HEK293 (cell line): ENCODE measurements around the gene NIBAN1.

Experiments
- GLIS1 ChIP-seq: fragments of 450-650 bp; formaldehyde crosslinking; IDR thresholded peaks from 2 replicates; pipeline ENCODE4 v1.5.1; 2016; ENCODE audit warnings: missing biosample characterization, missing genetic modification characterization
- OSR2 ChIP-seq: fragments of 450-650 bp; formaldehyde crosslinking; IDR thresholded peaks from 2 replicates; pipeline ENCODE4 v1.5.1; 2016; ENCODE audit warnings: missing biosample characterization, missing genetic modification characterization
- OVOL3 ChIP-seq: fragments of 450-650 bp; formaldehyde crosslinking; IDR thresholded peaks from 2 replicates; pipeline ENCODE4 v1.5.1; 2016; ENCODE audit warnings: missing biosample characterization, missing genetic modification characterization
- PRDM10 ChIP-seq: fragments of 450-650 bp; formaldehyde crosslinking; IDR thresholded peaks from 2 replicates; pipeline ENCODE4 v1.5.1; 2016; ENCODE audit warnings: missing biosample characterization, missing genetic modification characterization
- ZBTB26 ChIP-seq: fragments of 450-650 bp; formaldehyde crosslinking; optimal IDR thresholded peaks from 2 replicates; pipeline ENCODE3; 2016; ENCODE audit warnings: missing biosample characterization, mild to moderate bottlenecking, missing genetic modification characterization
- ZNF138 ChIP-seq: fragments of 450-650 bp; formaldehyde crosslinking; IDR thresholded peaks from 2 replicates; pipeline ENCODE4 v1.5.1; 2016; ENCODE audit warnings: missing biosample characterization, missing genetic modification characterization, borderline replicate concordance
- ZNF140 ChIP-seq: fragments of 450-650 bp; formaldehyde crosslinking; IDR thresholded peaks from 2 replicates; pipeline ENCODE4 v1.5.1; 2016; ENCODE audit warnings: missing biosample characterization, missing genetic modification characterization
- ZNF174 ChIP-seq: fragments of 450-650 bp; formaldehyde crosslinking; IDR thresholded peaks from 2 replicates; pipeline ENCODE4 v1.5.0; 2017; ENCODE audit warnings: missing biosample characterization, mild to moderate bottlenecking, missing genetic modification characterization
- ZNF184 ChIP-seq: fragments of 450-650 bp; IDR thresholded peaks from 2 replicates; pipeline ENCODE4 v1.5.1; 2018; ENCODE audit warnings: missing biosample characterization, mild to moderate bottlenecking, missing genetic modification characterization
- ZNF202 ChIP-seq: fragments of 450-650 bp; formaldehyde crosslinking; IDR thresholded peaks from 2 replicates; pipeline ENCODE4 v1.5.1; 2016; ENCODE audit warnings: missing biosample characterization, missing genetic modification characterization, borderline replicate concordance
- ZNF211 ChIP-seq: fragments of 450-650 bp; formaldehyde crosslinking; IDR thresholded peaks from 2 replicates; pipeline ENCODE4 v1.5.1; 2016; ENCODE audit warnings: low read depth, missing biosample characterization, missing genetic modification characterization
- ZNF248 ChIP-seq: fragments of 450-650 bp; formaldehyde crosslinking; IDR thresholded peaks from 2 replicates; pipeline ENCODE4 v1.5.1; 2017; ENCODE audit warnings: missing biosample characterization, missing genetic modification characterization
- ZNF302 ChIP-seq: fragments of 450-650 bp; formaldehyde crosslinking; IDR thresholded peaks from 2 replicates; pipeline ENCODE4 v1.5.1; 2016; ENCODE audit warnings: missing biosample characterization, missing genetic modification characterization, low read depth
- ZNF324 ChIP-seq: fragments of 450-650 bp; formaldehyde crosslinking; IDR thresholded peaks from 2 replicates; pipeline ENCODE4 v1.5.1; 2016; ENCODE audit warnings: missing biosample characterization, missing genetic modification characterization
- ZNF341 ChIP-seq: fragments of 450-650 bp; formaldehyde crosslinking; IDR thresholded peaks from 2 replicates; pipeline ENCODE4; 2016; ENCODE audit warnings: low read depth, missing biosample characterization, missing genetic modification characterization
- ZNF366 ChIP-seq: fragments of 450-650 bp; formaldehyde crosslinking; conservative IDR thresholded peaks from 2 replicates; pipeline ENCODE4 v1.5.1; 2016; ENCODE audit warnings: missing biosample characterization, missing genetic modification characterization
- ZNF426 ChIP-seq: fragments of 450-650 bp; formaldehyde crosslinking; IDR thresholded peaks from 2 replicates; pipeline ENCODE4 v1.5.1; 2017; ENCODE audit warnings: missing biosample characterization, missing genetic modification characterization, mild to moderate bottlenecking, inconsistent platforms, moderate library complexity
- ZNF510 ChIP-seq: fragments of 450-650 bp; formaldehyde crosslinking; IDR thresholded peaks from 2 replicates; pipeline ENCODE4 v1.5.1; 2018; ENCODE audit warnings: mild to moderate bottlenecking, missing genetic modification characterization, missing biosample characterization; ENCODE audit not compliant: insufficient replicate concordance
- ZNF514 ChIP-seq: fragments of 450-650 bp; formaldehyde crosslinking; IDR thresholded peaks from 2 replicates; pipeline ENCODE4 v1.5.1; 2016; ENCODE audit warnings: missing biosample characterization, missing genetic modification characterization
- ZNF529 ChIP-seq: fragments of 450-650 bp; formaldehyde crosslinking; IDR thresholded peaks from 2 replicates; pipeline ENCODE4 v1.5.1; 2017; ENCODE audit warnings: missing genetic modification characterization, missing biosample characterization; ENCODE audit not compliant: insufficient replicate concordance
- ZNF544 ChIP-seq: fragments of 450-650 bp; formaldehyde crosslinking; IDR thresholded peaks from 2 replicates; pipeline ENCODE4 v1.5.0; 2017; ENCODE audit warnings: missing biosample characterization, missing genetic modification characterization
- ZNF560 ChIP-seq: fragments of 450-650 bp; formaldehyde crosslinking; IDR thresholded peaks from 2 replicates; pipeline ENCODE4 v1.5.1; 2017; ENCODE audit warnings: missing biosample characterization, missing genetic modification characterization, borderline replicate concordance
- ZNF596 ChIP-seq: fragments of 450-650 bp; IDR thresholded peaks from 2 replicates; pipeline ENCODE4 v1.5.0; 2018; ENCODE audit warnings: missing biosample characterization, mild to moderate bottlenecking, missing genetic modification characterization, moderate library complexity
- ZNF623 ChIP-seq: fragments of 450-650 bp; formaldehyde crosslinking; IDR thresholded peaks from 2 replicates; pipeline ENCODE4 v1.5.1; 2016; ENCODE audit warnings: missing biosample characterization, missing genetic modification characterization
- ZNF670 ChIP-seq: fragments of 450-650 bp; formaldehyde crosslinking; IDR thresholded peaks from 2 replicates; pipeline ENCODE4 v1.5.1; 2016; ENCODE audit warnings: missing biosample characterization, missing genetic modification characterization, low read depth
- ZNF837 ChIP-seq: fragments of 450-650 bp; formaldehyde crosslinking; IDR thresholded peaks from 2 replicates; pipeline ENCODE4 v1.5.1; 2016; ENCODE audit warnings: missing biosample characterization, missing genetic modification characterization
- ZSCAN18 ChIP-seq: fragments of 450-650 bp; formaldehyde crosslinking; IDR thresholded peaks from 2 replicates; pipeline ENCODE4 v1.5.1; 2016; ENCODE audit warnings: missing biosample characterization, missing genetic modification characterization
- ZSCAN30 ChIP-seq: fragments of 450-650 bp; IDR thresholded peaks from 2 replicates; pipeline ENCODE4 v1.5.1; 2018; ENCODE audit warnings: missing biosample characterization, mild to moderate bottlenecking, missing genetic modification characterization, moderate library complexity
- TF ChIP-seq, protein P1 (sequence below): fragments of 450-650 bp; IDR thresholded peaks from 2 replicates; pipeline ENCODE4 v1.5.1; 2018; ENCODE audit warnings: missing biosample characterization, missing genetic modification characterization
- TF ChIP-seq, protein P2 (sequence below): fragments of 450-650 bp; formaldehyde crosslinking; IDR thresholded peaks from 2 replicates; pipeline ENCODE4 v1.5.1; 2017; ENCODE audit warnings: missing biosample characterization, missing genetic modification characterization

The NIBAN1 gene

DNA sequence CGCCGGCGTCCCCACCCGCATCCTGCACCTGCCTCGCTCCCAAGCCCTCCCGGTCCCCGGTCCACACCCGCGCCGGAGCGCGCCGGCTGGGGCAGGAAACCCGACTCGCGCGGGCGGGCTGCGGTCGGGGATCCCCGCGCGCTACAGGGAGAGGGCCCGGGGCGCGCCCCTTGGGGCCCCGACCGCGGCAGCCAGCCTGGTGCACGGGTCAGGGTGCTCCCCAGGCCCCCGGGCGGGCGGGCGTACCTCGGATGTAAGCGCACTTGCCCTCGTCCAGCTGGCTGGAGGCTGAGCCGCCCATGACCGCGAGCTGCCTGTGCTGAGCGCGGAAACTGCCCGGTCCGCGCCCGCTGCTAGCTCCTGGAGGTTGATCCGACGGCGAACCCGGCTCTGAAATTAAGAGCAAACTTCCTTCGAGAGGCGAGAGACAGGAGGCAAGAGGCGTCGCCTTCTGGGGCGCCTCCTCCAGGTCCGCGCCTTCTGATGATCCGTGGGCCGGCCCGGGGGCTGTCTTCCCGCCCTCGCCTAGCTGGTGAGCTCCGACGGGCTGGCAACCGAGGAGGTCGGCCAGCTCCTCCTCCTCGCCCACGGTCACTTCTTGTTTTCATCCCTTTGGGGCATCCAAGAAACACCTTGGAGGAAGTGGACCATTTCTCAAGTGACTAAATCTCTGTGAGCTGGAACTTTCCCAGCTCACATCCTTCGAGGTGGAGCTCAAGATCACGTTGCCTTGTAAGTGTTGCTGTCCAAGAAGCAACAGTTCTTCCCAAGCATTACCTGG, at the start of gene NIBAN1 (continued):
- peak; percentile 86 for TF ChIP-seq ZBTB26 (tag by site-specific recombination)
- TF ChIP-seq ZNF324 (tag by site-specific recombination): no peak
- TF ChIP-seq OVOL3 (tag by site-specific recombination): no peak
- TF ChIP-seq, protein P1, sequence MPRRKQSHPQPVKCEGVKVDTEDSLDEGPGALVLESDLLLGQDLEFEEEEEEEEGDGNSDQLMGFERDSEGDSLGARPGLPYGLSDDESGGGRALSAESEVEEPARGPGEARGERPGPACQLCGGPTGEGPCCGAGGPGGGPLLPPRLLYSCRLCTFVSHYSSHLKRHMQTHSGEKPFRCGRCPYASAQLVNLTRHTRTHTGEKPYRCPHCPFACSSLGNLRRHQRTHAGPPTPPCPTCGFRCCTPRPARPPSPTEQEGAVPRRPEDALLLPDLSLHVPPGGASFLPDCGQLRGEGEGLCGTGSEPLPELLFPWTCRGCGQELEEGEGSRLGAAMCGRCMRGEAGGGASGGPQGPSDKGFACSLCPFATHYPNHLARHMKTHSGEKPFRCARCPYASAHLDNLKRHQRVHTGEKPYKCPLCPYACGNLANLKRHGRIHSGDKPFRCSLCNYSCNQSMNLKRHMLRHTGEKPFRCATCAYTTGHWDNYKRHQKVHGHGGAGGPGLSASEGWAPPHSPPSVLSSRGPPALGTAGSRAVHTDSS (tag by site-specific recombination): no peak
- no peak for TF ChIP-seq ZNF514
- no peak for TF ChIP-seq ZNF426 (tag by site-specific recombination)
- TF ChIP-seq ZNF837 (tag by site-specific recombination): no peak
- TF ChIP-seq, protein P2, sequence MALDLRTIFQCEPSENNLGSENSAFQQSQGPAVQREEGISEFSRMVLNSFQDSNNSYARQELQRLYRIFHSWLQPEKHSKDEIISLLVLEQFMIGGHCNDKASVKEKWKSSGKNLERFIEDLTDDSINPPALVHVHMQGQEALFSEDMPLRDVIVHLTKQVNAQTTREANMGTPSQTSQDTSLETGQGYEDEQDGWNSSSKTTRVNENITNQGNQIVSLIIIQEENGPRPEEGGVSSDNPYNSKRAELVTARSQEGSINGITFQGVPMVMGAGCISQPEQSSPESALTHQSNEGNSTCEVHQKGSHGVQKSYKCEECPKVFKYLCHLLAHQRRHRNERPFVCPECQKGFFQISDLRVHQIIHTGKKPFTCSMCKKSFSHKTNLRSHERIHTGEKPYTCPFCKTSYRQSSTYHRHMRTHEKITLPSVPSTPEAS (tag by site-specific recombination): no peak
- no peak for TF ChIP-seq ZNF596 (tag by site-specific recombination)
- no peak for TF ChIP-seq ZNF529
- TF ChIP-seq OSR2 (tag by site-specific recombination): no peak
- TF ChIP-seq PRDM10 (tag by site-specific recombination): peak; percentile 51
- TF ChIP-seq ZNF248 (tag by site-specific recombination): no peak
- TF ChIP-seq ZNF670 (tag by site-specific recombination): no peak
- TF ChIP-seq ZSCAN18: no peak
- TF ChIP-seq ZNF341 (tag by site-specific recombination): peak; percentile 32
- no peak for TF ChIP-seq ZNF140 (tag by site-specific recombination)
- no peak for TF ChIP-seq ZNF560 (tag by site-specific recombination)
- TF ChIP-seq ZSCAN30: peak; percentile 21; the same call in 1 of the 2 replicates
- peak; percentile 37; the same call in 1 of the 2 replicates for TF ChIP-seq ZNF366
- no peak for TF ChIP-seq ZNF510 (tag by site-specific recombination)
- no peak for TF ChIP-seq ZNF202 (tag by site-specific recombination)
- no peak for TF ChIP-seq ZNF138 (tag by site-specific recombination)
- TF ChIP-seq ZNF211 (tag by site-specific recombination): no peak
- no peak for TF ChIP-seq ZNF184 (tag by site-specific recombination)
- no peak for TF ChIP-seq ZNF544 (tag by site-specific recombination)
- TF ChIP-seq ZNF623 (tag by site-specific recombination): no peak
- no peak for TF ChIP-seq ZNF302
- no peak for TF ChIP-seq ZNF174 (tag by site-specific recombination)
- peak; percentile 23; the same call in 1 of the 2 replicates for TF ChIP-seq GLIS1 (tag by site-specific recombination)
